Measurements from ENCODE around the gene ECM2.
"Not testable (repeated sequence)": the region's sequence is repeated elsewhere in the genome, so short reads cannot be mapped to it uniquely, and the experiment has no call there.

Gene ECM2

DNA sequence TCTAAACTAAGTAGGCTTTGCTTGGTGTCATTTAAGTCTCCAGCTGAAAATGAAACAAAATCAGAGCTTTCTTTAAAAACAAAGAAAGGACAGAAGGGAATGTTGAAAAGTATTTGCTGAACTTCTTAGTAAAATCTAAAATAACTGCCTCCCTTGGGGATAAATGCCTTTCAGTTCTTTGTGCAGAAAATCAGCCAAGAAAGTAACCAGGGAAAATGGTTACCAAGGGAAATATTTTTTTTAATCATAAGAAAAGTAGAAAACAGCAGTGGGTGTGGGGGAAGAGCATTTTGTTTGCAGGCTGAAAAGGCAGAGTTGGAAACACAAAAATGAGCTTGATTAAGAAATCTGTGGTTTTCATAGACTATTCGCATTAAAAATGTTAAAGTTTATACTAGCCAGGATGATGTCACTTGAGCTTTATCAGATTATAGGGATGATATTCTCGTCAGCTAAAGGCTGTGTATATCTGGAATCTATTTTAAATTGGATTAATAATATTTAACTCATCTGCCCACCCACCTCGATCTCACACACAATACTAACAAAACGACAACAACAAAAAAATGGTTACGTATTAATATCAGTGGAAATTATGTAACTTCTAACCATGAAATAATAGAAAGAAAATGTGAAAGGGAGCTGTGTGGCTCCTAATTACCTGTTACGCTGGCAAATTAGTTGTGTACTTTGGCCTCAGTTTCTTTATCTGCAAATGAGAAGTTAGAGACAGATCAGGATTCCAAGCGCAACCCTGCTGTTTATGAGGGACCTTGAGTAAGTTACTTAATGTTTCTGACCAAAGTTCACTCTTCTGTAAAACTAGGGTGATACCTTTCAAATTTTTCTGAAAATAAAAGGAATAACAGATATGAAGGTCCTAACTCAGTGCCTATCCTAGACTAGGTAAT lies at the start of gene ECM2:
ECM2 (minus strand) TSS at position 51 of the 911 bp plus-strand sequence. CDS start 13,124 bp downstream, outside the sequence.
- DNase-seq (ENCODE audit: low read depth in 3 of 3, low spot score in 1 of 3) = no peak

DNA sequence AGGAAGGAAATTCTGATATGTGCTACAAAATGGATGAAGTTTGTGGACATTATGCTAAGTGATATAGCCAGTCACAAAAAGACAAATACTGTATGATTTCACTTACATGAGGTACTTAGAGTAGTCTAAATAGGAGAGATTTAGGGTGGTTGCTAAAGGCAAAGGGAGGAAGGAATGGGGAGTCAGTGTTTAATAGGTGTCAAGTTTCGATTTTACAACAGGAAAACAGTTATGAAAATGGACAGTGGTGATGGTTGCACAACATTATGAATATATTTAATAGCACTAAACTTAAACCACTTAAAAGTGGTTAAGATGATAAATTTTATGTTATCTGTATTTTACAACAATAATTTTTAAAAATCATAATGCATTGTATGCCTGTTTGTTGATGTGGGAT lies 40.4 kb upstream of the ECM2 start:
- no peak for DNase-seq (ENCODE audit: low read depth in 3 of 3, low spot score in 1 of 3)

DNA sequence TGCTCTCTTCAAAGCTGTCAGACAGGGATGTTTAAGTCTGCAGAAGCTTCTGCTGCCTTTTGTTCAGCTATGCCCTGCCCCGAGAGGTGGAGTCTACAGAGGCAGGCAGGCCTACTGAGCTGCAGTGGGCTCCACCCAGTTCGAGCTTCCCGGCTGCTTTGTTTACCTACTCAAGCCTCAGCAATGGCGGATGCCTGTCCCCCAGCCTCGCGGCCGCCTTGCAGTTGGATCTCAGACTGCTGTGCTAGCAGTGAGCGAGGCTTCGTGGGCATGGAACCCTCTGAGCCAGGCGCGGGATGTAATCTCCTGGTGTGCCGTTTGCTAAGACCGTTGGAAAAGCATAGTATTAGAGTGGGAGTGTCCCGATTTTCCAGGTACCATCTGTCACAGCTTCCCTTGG lies 37.8 kb upstream of the ECM2 start:
- not testable (repeated sequence) for DNase-seq (ENCODE audit: low read depth in 3 of 3, low spot score in 1 of 3)

DNA sequence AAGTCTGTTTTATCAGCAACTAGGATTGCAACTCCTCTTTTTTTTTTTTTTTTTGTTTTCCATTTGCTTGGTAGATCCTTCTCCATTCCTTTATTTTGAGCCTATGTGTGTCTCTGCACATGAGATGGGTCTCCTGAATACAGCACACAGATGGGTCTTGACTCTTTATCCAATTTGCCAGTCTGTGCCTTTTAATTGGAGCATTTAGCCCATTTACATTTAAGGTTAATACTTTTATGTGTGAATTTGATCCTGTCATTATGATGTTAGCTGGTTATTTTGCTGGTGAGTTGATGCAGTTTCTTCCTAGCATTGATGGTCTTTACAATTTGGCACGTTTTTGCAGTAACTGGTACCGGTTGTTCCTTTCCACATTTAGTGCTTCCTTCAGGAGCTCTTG lies 36.1 kb upstream of the ECM2 start:
- DNase-seq (ENCODE audit: low read depth in 3 of 3, low spot score in 1 of 3) = not testable (repeated sequence)

DNA sequence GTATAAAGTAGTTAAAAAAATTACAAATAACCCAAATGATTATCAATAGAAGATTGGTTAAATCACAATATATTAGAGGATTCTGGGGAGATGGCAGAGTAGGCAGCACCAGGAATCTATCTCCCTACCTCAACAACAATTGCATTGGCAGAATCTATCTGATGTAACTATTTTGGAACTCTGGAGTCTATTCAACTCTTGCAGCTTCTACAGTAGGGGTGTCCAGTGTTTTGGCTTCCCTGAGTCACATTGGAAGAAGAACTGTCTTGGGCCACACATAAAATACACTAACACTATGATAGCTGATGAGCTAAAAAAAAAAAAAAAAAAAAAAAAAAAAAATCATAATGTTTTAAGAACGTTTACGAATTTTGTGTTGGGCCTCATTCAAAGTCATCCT lies 29.2 kb upstream of the ECM2 start:
- no peak for DNase-seq (ENCODE audit: low read depth in 3 of 3, low spot score in 1 of 3)

DNA sequence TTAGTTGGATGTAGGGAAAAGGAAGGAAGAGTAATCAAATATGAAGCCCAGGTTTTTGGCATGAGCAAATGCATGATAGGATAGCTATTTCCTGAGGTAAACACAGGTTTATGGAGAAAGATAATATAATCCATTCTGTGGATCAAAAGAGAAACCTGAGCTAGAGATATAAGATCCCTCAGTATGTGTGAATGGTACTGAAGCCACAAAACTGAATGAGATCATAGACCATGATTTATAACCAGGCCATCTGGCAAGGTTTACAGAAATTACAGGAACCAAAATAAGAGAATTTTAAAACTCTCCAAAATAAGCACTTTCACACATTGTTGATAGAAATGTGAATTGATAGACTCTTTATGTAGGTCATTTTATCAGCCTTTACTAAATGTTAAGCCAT lies 28.7 kb upstream of the ECM2 start:
- no peak for DNase-seq (ENCODE audit: low read depth in 3 of 3, low spot score in 1 of 3)

DNA sequence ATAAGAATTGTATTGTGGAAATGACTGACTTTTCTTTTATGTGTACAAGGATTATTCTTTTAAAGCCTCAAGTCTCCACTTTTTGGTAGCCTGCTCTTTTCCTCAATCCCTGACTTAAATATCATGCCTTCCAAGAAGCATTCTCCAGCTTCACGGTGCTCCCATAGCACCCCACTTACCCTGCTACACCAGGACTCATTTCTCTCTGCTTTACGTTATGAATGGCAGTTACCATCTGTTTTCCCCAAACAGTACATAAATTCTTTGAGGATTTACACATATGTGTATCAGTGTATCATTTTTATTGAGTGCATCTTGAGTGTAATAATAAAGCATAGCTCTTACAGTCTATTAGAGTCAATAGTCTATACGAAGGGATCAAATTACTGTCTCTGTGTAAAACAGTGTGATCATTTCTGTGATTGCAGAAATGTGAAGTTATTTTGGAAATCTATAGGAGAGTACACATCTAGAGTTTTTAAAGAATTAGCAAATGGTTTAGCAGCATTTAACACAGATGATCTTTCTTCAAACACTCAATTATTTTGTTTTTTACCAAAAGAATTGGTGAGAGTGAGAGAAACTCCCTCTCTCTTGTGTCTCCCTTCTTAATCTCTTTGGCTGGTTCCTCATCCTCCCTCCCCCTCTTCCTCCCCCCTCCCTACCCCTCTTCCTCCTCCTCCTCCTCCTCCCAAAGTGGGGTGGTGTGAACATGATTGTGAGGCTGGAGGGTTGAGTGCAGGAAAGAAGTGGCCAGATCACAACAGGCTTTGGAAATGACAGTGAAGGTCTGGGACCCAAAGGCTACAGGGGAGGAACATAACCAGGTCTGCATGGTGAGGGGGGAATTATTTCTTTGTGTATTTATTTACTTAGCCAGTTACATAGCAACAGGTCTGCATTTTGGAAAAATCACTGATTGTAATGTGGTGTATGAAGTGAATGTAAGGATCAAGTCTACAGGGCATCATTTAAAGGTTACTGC lies 27.6 kb upstream of the ECM2 start:
- no peak for DNase-seq (ENCODE audit: low read depth in 3 of 3, low spot score in 1 of 3)

DNA sequence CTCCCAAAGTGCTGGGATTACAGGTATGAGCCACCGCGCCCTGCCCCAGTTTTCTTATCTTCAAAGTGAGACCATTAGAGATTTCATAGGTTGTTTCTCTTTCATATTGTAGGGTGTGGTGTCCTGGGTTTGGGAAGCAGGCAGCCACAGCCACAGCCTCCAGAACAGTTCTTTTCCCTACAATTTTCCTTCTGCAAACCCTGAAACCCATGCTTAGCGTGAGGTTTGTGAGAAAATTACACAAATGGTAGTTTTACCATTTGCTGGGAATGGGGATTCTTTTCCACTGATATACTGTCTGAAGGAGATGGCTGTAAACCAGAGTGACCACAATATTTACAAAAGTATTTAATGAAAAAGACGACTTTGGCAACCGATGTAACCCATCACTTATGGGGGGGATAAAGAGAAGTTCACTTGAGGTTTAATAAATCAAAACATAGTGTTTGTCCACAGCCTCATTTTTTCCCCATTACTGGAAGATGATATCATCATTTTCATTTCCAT lies 26.7 kb upstream of the ECM2 start:
- no peak for DNase-seq (ENCODE audit: low read depth in 3 of 3, low spot score in 1 of 3)

DNA sequence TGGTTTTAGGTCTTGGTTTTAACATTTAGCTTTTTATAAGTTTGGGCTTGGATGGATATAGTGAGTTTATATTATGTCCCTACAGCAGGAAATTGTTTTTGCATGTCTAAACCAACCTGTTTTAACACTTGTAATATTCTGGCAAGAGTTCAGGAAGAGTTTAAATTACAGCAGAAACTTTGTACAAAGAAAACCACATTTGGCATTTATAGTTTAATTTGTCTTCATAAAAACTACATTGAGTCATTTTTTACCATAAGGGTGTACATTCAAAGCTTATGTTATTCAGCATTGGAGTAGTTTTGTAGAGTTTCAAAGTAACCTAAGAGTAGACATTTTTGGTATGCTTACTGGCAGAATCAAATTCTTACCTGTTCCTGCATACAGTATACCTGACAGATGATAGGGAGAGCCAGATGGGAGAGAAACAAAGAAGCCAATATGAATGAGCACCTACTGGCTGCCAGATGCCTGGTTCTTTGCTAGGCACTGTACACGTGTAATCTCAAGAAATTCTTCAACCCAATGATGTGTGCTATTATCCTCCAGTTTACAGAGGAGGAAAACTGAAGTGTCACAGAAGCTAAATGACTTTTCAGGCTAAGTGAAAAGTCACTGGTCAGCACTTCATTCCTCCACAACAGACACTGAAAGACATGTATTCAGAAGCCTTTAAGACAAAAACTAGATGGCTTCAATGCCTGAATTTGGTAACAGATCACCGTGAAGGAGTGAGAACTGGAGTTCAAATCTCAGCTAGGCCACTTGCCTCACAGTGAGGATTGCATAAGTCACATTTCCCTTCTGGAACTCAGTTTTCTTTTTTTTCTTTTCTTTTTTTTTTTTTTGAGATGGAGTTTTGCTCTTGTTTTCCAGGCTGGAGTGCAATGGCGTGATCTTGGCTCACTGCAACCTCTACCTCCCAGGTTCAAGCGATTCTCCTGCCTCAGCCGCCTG lies 25.9 kb upstream of the ECM2 start:
- DNase-seq (ENCODE audit: low read depth in 3 of 3, low spot score in 1 of 3) = no peak

DNA sequence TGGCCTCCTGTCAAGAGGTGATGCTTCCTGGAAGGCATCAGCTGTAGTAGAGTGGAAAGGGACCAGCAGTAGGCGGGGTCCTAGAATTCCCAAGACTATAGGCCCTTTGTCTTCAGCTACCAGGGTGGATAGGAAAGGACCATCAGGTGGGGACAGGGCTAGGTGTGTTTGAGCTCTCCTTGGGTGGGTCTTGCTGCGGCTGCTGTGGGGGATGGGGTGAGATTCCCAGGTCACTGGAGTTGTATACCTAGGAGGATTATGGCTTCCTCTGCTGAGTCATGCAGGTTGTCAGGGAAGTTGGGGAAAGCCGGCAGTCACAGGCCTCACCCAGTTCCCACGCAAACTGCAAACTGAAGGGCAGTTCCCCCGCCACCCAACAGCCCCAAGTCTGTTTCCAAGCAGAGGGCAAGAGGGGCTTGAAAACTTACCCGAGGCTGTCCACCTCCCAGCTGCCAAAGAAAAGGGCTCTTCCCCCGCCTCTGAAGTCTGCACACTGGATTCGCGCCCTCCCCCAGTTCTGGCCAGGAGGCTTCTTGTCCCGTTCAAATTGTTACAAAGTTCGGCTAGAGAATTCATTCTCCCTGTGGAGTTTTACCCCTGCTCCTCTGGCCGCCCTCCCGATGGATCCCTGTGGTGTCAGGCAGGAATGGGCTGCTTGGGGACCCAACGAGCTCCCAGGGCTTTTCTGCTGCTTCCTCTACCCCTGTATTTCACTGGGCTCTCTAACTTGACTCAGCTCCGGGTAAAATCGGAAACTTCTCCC lies 23.0 kb upstream of the ECM2 start:
- DNase-seq (ENCODE audit: low read depth in 3 of 3, low spot score in 1 of 3) = no peak

DNA sequence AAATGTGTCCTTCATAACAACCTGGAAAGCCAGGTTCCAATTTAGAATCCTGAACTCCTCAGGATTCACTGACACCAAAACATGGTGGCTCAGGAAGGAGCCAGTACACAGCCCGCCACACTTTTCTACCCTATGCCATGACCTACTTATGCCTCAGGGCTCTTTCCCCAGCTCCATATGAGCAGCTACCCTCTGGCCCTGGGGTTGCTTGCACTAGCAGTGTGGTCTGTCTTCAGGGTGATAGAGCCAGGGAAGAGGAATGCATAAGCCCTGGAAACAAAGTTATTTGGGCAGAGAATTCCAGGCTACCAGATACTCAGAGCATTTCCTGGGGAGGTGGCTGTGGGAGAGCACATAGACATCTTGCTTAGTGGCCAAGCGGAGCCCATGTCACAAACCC lies 15.0 kb upstream of the ECM2 start:
- no peak for DNase-seq (ENCODE audit: low read depth in 3 of 3, low spot score in 1 of 3)

DNA sequence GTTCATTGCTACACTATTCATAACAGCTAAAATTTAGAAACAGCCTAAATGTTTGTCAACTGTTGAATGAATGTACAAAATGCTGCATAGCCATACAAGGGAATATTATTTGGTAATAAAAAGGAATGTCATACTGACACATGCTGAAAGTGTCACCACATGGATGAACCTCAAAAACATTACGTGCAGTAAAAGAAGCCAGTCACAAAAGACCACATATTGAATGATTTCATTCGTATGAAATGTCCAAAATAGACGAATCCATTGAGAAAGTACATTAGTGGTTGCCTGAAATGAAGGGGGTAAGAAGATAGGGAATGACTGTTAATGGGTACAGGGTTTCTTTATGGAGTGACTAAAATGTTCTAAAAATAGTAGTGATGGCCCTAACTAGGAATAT lies 11.6 kb upstream of the ECM2 start:
- DNase-seq (ENCODE audit: low read depth in 3 of 3, low spot score in 1 of 3) = no peak

DNA sequence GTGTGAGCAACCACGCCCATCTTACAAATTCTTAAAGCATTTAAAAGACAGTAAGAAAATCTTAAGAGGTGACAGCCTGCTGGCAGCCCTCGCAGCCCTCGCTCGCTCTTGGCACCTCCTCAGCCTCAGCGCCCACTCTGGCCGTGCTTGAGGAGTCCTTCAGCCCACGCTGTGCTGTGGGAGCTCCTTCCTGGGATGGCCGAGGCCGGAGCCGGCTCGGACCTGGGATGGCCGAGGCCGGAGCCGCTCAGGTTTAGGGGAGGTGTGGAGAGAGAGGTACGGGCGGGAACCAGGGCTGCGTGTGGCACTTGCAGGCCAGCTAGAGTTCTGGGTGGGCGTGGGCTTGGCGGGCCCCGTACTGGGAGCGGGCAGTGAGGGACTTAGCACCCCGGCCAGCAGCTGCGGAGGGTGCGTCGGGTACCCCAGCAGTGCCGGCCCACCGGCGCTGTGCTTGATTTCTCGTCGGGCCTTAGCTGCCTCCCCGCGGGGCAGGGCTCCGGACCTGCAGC lies 9.3 kb upstream of the ECM2 start:
- DNase-seq (ENCODE audit: low read depth in 3 of 3, low spot score in 1 of 3) = no peak

DNA sequence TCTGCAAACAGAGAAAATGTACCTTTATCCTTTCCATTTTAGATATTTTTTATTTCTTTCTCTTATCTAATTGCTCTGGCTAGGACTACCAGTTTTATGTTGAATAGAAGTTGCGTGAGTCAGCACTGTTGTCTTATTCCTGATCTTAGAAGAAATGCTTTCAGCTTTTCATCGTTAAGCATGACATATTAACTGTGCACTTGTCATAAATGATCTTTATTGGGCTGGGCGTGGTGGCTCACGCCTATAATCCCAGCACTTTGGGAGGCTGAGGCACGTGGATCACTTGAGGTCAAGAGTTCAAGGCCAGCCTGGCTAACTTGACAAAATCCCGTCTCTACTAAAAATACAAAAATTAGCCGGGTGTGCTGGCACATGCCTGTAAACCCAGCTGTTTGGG lies 8.2 kb upstream of the ECM2 start:
- no peak for DNase-seq (ENCODE audit: low read depth in 3 of 3, low spot score in 1 of 3)

DNA sequence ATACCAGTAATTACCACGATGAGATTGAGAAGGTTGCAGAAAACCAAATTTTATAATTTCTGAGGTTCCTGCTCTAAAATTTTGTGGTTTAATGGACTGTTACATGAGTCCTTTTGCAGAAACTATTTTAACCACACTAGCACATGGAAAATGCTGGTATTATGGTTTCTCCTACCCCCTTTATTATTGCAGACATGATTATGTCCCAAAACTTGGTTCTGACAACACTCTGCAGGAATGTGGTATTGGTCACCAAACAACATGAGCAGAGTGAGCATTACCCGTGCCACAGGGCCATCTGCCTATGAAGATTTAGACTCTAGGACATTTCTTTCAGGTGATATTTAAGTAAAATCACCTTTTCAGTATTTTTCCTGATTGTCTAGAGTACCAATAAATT lies 2.8 kb upstream of the ECM2 start:
- DNase-seq (ENCODE audit: low read depth in 3 of 3, low spot score in 1 of 3) = no peak

DNA sequence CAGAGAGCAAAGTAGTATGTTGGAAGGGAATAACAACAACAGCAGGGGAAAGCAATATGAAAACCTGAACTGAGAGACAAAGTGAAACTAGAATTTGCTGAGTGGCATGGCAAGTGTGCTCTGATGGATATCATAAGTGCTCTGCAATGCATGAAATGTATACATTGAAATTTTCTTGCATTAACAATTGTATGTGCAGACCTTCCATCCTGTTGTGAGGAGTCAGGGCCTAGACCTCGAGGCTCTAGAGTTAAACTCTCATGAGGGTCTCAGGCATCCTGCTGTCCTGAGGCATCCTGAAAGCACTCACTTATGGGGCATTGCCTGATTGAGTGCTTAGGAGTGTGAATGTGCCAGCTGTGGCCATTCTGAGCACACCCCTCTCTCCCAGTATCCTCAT lies 1.1 kb downstream of the ECM2 start:
- no peak for DNase-seq (ENCODE audit: low read depth in 3 of 3, low spot score in 1 of 3)

DNA sequence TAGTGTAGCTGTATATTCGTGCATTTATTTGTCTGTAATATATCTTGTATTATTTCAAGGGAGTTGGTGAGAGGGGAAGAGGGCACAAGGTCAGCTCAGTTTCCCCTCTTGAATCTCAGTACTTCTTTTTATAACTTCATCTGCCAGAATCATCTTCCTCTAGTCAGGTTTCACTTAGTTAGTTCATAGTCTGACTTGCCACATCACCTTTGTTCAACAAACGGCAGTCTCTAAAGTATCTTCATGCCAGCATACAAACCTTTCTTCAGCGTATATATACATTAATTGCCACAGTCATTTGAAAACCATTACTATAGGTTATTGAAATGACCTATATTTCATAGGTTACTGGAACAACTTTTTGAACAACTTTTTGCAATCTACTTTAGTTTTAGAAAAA lies 1.6 kb downstream of the ECM2 start:
- no peak for DNase-seq (ENCODE audit: low read depth in 3 of 3, low spot score in 1 of 3)

DNA sequence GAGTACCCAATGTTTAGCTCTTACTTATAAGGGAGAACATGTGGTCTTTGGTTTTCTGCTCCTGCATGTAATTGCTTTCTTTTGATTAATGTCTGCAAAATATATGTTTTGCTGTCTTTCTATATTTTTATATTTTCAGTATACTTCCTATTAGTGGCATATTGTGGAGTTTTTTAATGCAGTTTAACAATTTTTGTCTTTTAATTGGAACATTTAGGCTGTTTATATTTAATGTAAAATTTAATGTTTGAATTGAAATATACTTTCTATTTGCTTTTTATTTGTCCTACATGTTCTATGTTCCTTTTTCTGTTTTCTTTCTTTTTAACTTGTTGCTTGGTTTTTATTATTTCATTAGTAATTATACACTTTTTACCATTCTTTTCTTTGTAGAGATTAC lies 4.9 kb downstream of the ECM2 start:
- no peak for DNase-seq (ENCODE audit: low read depth in 3 of 3, low spot score in 1 of 3)

DNA sequence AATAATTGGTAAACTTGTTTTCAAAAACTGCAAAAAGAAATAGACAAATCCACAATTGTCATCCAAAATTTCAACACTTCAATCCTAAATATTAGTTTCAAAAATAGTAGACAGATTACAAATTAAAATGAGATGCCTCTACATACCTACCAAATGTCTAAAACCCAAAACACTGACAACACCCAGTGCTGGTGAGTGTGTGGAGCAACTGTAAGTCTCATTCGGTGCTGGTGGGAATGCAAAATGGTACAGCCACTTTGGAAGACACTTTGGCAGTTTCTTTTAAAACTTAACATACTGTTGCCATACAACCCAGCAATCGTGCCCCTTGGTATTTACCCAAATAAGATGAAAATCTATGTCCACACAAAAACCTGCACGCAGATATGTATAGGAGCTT lies 6.7 kb downstream of the ECM2 start:
- DNase-seq (ENCODE audit: low read depth in 3 of 3, low spot score in 1 of 3) = no peak

DNA sequence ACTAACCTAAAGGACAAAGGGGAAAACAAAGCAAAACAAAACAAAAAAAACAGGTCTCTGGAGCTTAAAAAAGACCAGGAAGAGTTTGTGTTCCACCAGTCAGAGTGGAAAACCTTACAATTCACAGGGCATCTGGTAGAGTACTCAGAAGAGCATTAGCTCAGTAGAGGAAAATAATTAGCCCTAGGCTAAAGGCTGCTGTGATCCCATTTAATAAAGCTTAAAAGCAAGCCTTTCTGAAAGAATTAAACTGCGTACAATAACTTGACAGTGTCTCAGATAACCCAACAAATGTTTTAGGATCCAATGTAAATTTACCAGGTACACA lies 7.3 kb downstream of the ECM2 start:
- DNase-seq (ENCODE audit: low read depth in 3 of 3, low spot score in 1 of 3) = no peak

Measured in stimulated activated CD4-positive, alpha-beta T cell treated with anti-CD3 and anti-CD28 coated beads, TNF-alpha, amount 100 ng/mL, for 1 hour (primary cell).